CD14-positive monocyte (primary cell): ENCODE measurements around the gene ADAMTSL3. TPM values are rescaled to one million over a fixed set of nuclear protein-coding genes. Genes with fewer than 3 reads are reported as not detected.
"Not testable (repeated sequence)": the region's sequence is repeated elsewhere in the genome, so short reads cannot be mapped to it uniquely, and the experiment has no call there.

ENCODE experiments used
- DNase-seq, 3 donors: peaks; one replicate each; pipeline ENCODE4 v3.0.0-alpha.2; 2011 to 2022
- H2AFZ ChIP-seq: 2 replicates; pipeline ENCODE4 v1.6.0; 2012; ENCODE audit warnings: mild to moderate bottlenecking, low read depth, low read length, inconsistent platforms; ENCODE audit not compliant: insufficient read depth, poor library complexity, severe bottlenecking
- H3K27ac ChIP-seq, 2 donors: 1 replicate in 1 of 2; 2 replicates in 1 of 2; pipeline ENCODE4 v1.5.1; 2012 to 2013; ENCODE audit warnings: low read length in 2 of 2, control low read depth in 1 of 2, inconsistent platforms in 1 of 2, low read depth in 1 of 2, mild to moderate bottlenecking in 1 of 2
- H3K27me3 ChIP-seq, 2 donors: one replicate each; pipeline versions ENCODE4 v1.6.0 to v1.6.1; 2011 to 2013; ENCODE audit warnings: low read length in 2 of 2; ENCODE audit not compliant: control insufficient read depth in 2 of 2, insufficient read depth in 2 of 2
- H3K36me3 ChIP-seq, 2 donors: replicated peaks in 1 of 2; 1 replicate in 1 of 2; 2 replicates in 1 of 2; pipeline versions ENCODE4 v1.5.1 to v1.6.1; 2012 to 2013; ENCODE audit warnings: low read length in 2 of 2, control low read depth in 1 of 2, inconsistent platforms in 1 of 2, mild to moderate bottlenecking in 1 of 2; ENCODE audit not compliant: insufficient read depth in 2 of 2, control insufficient read depth in 1 of 2
- H3K4me1 ChIP-seq, 2 donors: 1 replicate in 1 of 2; 2 replicates in 1 of 2; pipeline versions ENCODE4 v1.5.1 to v1.6.1; 2012 to 2013; ENCODE audit warnings: low read length in 2 of 2, control low read depth in 1 of 2, inconsistent platforms in 1 of 2, mild to moderate bottlenecking in 1 of 2, moderate library complexity in 1 of 2; ENCODE audit not compliant: insufficient read depth in 2 of 2, control insufficient read depth in 1 of 2
- H3K4me2 ChIP-seq: replicated peaks from 2 replicates; pipeline ENCODE3; 2012; ENCODE audit warnings: low read length, moderate library complexity, mild to moderate bottlenecking; ENCODE audit not compliant: poor library complexity, severe bottlenecking; ENCODE audit errors: extremely low read depth
- H3K4me3 ChIP-seq, 3 experiments: fragments of 200-600 bp in 1 of 3; sonication (generic) in 1 of 3; replicated peaks in 1 of 3; 1 replicate in 2 of 3; 2 replicates in 1 of 3; pipeline ENCODE4 v1.5.1; 2011 to 2013; ENCODE audit warnings: low read length in 3 of 3, mild to moderate bottlenecking in 3 of 3, control low read depth in 2 of 3, low read depth in 2 of 3, inconsistent platforms in 1 of 3, moderate library complexity in 1 of 3
- H3K79me2 ChIP-seq: 2 replicates; pipeline ENCODE4 v1.6.0; 2012; ENCODE audit warnings: mild to moderate bottlenecking, control low read depth, inconsistent platforms, low read length, moderate library complexity; ENCODE audit not compliant: insufficient read depth
- H3K9ac ChIP-seq: 2 replicates; pipeline ENCODE4 v1.6.0; 2017; ENCODE audit warnings: low read length, mild to moderate bottlenecking; ENCODE audit not compliant: insufficient read depth, poor library complexity, severe bottlenecking
- H3K9me3 ChIP-seq, 2 donors: replicated peaks in 1 of 2; 1 replicate in 1 of 2; 2 replicates in 1 of 2; pipeline versions ENCODE4 v1.5.1 to v1.6.1; 2012 to 2013; ENCODE audit warnings: low read length in 2 of 2, control low read depth in 1 of 2; ENCODE audit not compliant: control insufficient read depth in 1 of 2, insufficient read depth in 1 of 2
- H4K20me1 ChIP-seq: 2 replicates; pipeline ENCODE4 v1.6.0; 2012; ENCODE audit warnings: mild to moderate bottlenecking, low read length, control low read depth, moderate library complexity; ENCODE audit not compliant: insufficient read depth
- H3K27ac Mint-ChIP-seq, 7 donors: one replicate each; pipeline ENCODE4 v1.8.0; 2020; ENCODE audit warnings: mild to moderate bottlenecking in 7 of 7, mixed read lengths in 7 of 7, moderate library complexity in 6 of 7, inconsistent platforms in 2 of 7
- H3K27me3 Mint-ChIP-seq, 3 donors: one replicate each; pipeline ENCODE4 v1.8.0; 2021 to 2022; ENCODE audit warnings: low read depth in 3 of 3, mild to moderate bottlenecking in 3 of 3, mixed read lengths in 3 of 3, moderate library complexity in 3 of 3, inconsistent platforms in 1 of 3
- H3K36me3 Mint-ChIP-seq, 2 donors: one replicate each; pipeline ENCODE4 v1.8.0; 2020; ENCODE audit warnings: mixed read lengths in 2 of 2, inconsistent platforms in 1 of 2, mild to moderate bottlenecking in 1 of 2
- H3K4me1 Mint-ChIP-seq: one replicate; pipeline ENCODE4 v1.8.0; 2020; ENCODE audit warnings: mild to moderate bottlenecking, mixed read lengths
- H3K4me3 Mint-ChIP-seq, 2 donors: one replicate each; pipeline ENCODE4 v1.8.0; 2020; ENCODE audit warnings: mild to moderate bottlenecking in 2 of 2, mixed read lengths in 2 of 2, moderate library complexity in 1 of 2
- H3K9me3 Mint-ChIP-seq, 7 donors: one replicate each; pipeline ENCODE4 v1.8.0; 2020 to 2022; ENCODE audit warnings: mixed read lengths in 7 of 7, mild to moderate bottlenecking in 6 of 7, moderate library complexity in 6 of 7, inconsistent platforms in 2 of 7
- CTCF ChIP-seq: fragments of 200-600 bp; IDR thresholded peaks from one replicate; pipeline ENCODE4 v1.8.0; 2022; ENCODE audit warnings: antibody characterized with exemption, mild to moderate bottlenecking
- WGBS: methylation state at CpG from one replicate; pipeline ENCODE4 v1.1.5; 2013; ENCODE audit warnings: missing lambda C conversion rate; ENCODE audit not compliant: insufficient coverage; 5-methylcytosine and 5-hydroxymethylcytosine counted together
- intact Hi-C, 2 donors: fragments of 100-400 bp; cut with micrococcal nuclease; formaldehyde crosslinking; loops; one replicate each; pipeline versions ENCODE4 v1.15.0 to v1.15.1; 2023
- polyA plus RNA-seq, 3 donors: library from polyadenylated mRNA; depleted of rRNA in 1 of 3; unstranded in 2 of 3; stranded (reverse) in 1 of 3; fragments of 300-500 nt in 2 of 3; fragments of >200 nt in 1 of 3; fragmentation: Illumina TruSeq in 2 of 3; gene quantifications; 1 replicate in 2 of 3; 2 replicates in 1 of 3; pipeline ENCODE4 v1.2.3, GENCODE V29; 2012 to 2021

Gene ADAMTSL3
- polyA plus RNA-seq, 3 donors = not detected

DNA sequence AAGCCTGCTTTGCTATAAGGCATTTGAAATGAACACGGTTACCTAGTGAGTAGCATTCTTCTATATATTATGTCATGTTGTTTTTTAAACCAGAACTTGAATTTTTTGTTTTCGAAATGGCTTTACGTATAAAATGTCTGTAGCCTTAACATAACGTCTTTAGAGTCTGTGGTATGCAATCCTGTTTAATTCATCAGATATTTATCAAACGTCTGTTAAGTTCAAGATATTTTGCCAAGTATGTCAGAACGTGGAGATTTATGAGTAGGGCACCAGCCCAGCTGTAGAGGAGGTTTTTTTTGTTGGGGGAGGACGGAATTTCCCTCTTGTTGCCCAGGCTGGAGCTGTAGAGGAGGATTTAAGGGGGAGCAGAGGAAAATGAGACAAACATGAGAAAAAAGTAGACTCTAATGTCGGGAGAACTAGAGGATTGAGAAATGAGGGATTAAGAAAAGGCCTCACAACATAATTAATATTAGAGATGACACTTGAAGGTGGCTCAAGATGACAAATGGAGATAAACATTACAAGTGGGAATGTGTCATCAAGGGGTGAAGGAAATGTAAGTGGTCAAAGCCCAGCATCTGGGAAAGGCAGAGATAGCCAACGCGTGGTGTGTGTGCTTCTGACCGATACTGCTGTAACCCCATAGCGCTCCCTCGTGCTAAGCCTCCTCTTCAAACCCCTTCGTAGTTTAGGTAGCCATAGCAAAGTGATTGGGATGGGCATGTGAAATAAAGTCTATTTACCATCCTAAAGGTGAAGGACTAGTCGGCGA is 427.7 kb downstream of the ADAMTSL3 start:
- Mint-ChIP-seq H3K27me3 (peaks cover 51 to 64% (median 54%) of the 10 kb centered on the region in 3 donors), H3K9me3 (peaks cover 0 to 28% (median 10%) of the 10 kb centered on the region in 7 donors)

GRCh38 chr15:84082739-84083138 is 428.8 kb downstream of the ADAMTSL3 start:
- peaks cover 42 to 53% (median 49%) of the 10 kb centered on the region in 3 donors for H3K27me3 Mint-ChIP-seq
- H3K79me2 ChIP-seq = no peaks in the 10 kb centered on the region
- peaks cover 12% of the 10 kb centered on the region for H3K4me1 Mint-ChIP-seq
- no peak overlapping the region for H3K27ac ChIP-seq
- H3K36me3 Mint-ChIP-seq = peaks cover 0 to 4% of the 10 kb centered on the region in 2 donors
- no peak overlapping the region for H3K4me3 Mint-ChIP-seq
- no peaks in the 10 kb centered on the region for H3K36me3 ChIP-seq
- no peak for TF ChIP-seq CTCF
- intact Hi-C loops = no loop called here
- no peak overlapping the region for H3K4me2 ChIP-seq
- no peak overlapping the region for H3K4me3 ChIP-seq
- H3K9ac ChIP-seq = no peak overlapping the region
- peaks cover 0 to 24% (median 5%) of the 10 kb centered on the region in 7 donors for H3K9me3 Mint-ChIP-seq
- WGBS = no CpG with 5 or more reads among the region's 2 CpGs
- H3K4me1 ChIP-seq = peaks cover 0 to 6% of the 10 kb centered on the region in 2 donors
- no peak overlapping the region for H2AFZ ChIP-seq
- no peak overlapping the region for H3K27ac Mint-ChIP-seq
- H3K9me3 ChIP-seq = peaks cover 0 to 4% of the 10 kb centered on the region in 2 donors
- no peaks in the 10 kb centered on the region for H4K20me1 ChIP-seq
- DNase-seq = no peak
- peaks cover 44 to 47% of the 10 kb centered on the region in 2 donors for H3K27me3 ChIP-seq

More for the DNA sequence above, 427.7 kb downstream of the ADAMTSL3 start:
- DNase-seq = no peak
- Histone ChIP-seq H3K4me2 (no peak overlapping the region), H3K79me2 (no peaks in the 10 kb centered on the region), H3K36me3 (no peaks in the 10 kb centered on the region), H3K27me3 (peaks cover 44 to 47% of the 10 kb centered on the region in 2 donors), H2AFZ (no peak overlapping the region), H3K27ac (no peak overlapping the region), H3K9me3 (peaks cover 0 to 4% of the 10 kb centered on the region in 2 donors), H3K9ac (no peak overlapping the region), H4K20me1 (no peaks in the 10 kb centered on the region), H3K4me3 (no peak overlapping the region), H3K4me1 (peaks cover 0 to 6% of the 10 kb centered on the region in 2 donors)
- peaks cover 12% of the 10 kb centered on the region for H3K4me1 Mint-ChIP-seq
- peaks cover 0 to 4% of the 10 kb centered on the region in 2 donors for H3K36me3 Mint-ChIP-seq
- peak overlapping the region in 1 of 2 donors; percentile 46 for H3K4me3 Mint-ChIP-seq
- TF ChIP-seq CTCF = no peak
- intact Hi-C loops = no loop called here
- H3K27ac Mint-ChIP-seq = no peak overlapping the region
- 84% methylated on average over 6 of the region's 16 CpGs for WGBS

GRCh38 chr15:84086071-84086470 is 432.1 kb downstream of the ADAMTSL3 start:
- peaks cover 21 to 24% of the 10 kb centered on the region in 2 donors for H3K27me3 ChIP-seq
- H3K27ac Mint-ChIP-seq, H3K4me1 Mint-ChIP-seq, H3K4me2 ChIP-seq, H3K4me3 Mint-ChIP-seq, H3K4me3 ChIP-seq, DNase-seq, H2AFZ ChIP-seq, H3K9me3 Mint-ChIP-seq, H4K20me1 ChIP-seq, H3K4me1 ChIP-seq, intact Hi-C loops, H3K36me3 ChIP-seq, H3K79me2 ChIP-seq, H3K36me3 Mint-ChIP-seq, H3K27ac ChIP-seq, H3K9ac ChIP-seq, H3K9me3 ChIP-seq: not testable (repeated sequence)
- WGBS = no CpG with 5 or more reads among the region's 3 CpGs
- H3K27me3 Mint-ChIP-seq = peaks cover 13 to 25% (median 19%) of the 10 kb centered on the region in 3 donors
